Right cardiac atrium (tissue), 5 donors: ENCODE data around the gene FAM163B. TPM values are rescaled to one million over a fixed set of nuclear protein-coding genes. Genes with fewer than 3 reads are reported as not detected.

Experiments
- ATAC-seq, 2 donors: fragments of 200-7000 bp; cut with Tn5 transposase; one replicate each; pipeline versions ENCODE4 v1.8.0 to v1.9.1; 2020; ENCODE audit warnings: moderate library complexity in 2 of 2, mild to moderate bottlenecking in 1 of 2
- DNase-seq, 3 donors: peaks; one replicate each; pipeline ENCODE4 v3.0.0-alpha.2; 2020
- H3K27ac ChIP-seq: one replicate; pipeline ENCODE4 v1.5.1; 2013; ENCODE audit warnings: mild to moderate bottlenecking, low read length, control low read depth, moderate library complexity
- H3K27me3 ChIP-seq: one replicate; pipeline ENCODE4 v1.6.1; 2013; ENCODE audit not compliant: control insufficient read depth, insufficient read depth
- H3K4me1 ChIP-seq: one replicate; pipeline ENCODE4 v1.6.1; 2013; ENCODE audit warnings: low read length; ENCODE audit not compliant: control insufficient read depth, insufficient read depth
- H3K4me3 ChIP-seq: one replicate; pipeline ENCODE4 v1.5.1; 2013; ENCODE audit warnings: low read length, control low read depth
- H3K9me3 ChIP-seq: one replicate; pipeline ENCODE4 v1.6.1; 2013; ENCODE audit warnings: low read length; ENCODE audit not compliant: control insufficient read depth
- WGBS: extraction: QIAGEN DNeasy Blood & Tissue Kit; methylation state at CpG from one replicate; pipeline ENCODE4 v1.1.7; 2013; 5-methylcytosine and 5-hydroxymethylcytosine counted together
- intact Hi-C, 4 donors: fragments of 100-400 bp; cut with DNase I; formaldehyde crosslinking; loops; one replicate each; pipeline versions ENCODE4 v1.11.0 to v1.14.0; 2022 to 2023
- polyA plus RNA-seq: library from polyadenylated mRNA; stranded (reverse); fragments of 200-250 nt; gene quantifications from one replicate; pipeline ENCODE4 v1.2.3, GENCODE V29; 2013
- total RNA-seq, 4 donors: library from RNA; stranded (reverse); fragmentation: NEBNext Ultra II Directional; extraction: Animal tissue kit (Norgen Biotek cat#: 25700); gene quantifications; one replicate each; pipeline ENCODE4 v1.2.1, GENCODE V29; 2021
- donor health status: healthy with polysubstance abuse.
- donor health status: DM: no; HTN: yes; CAD: no.
- donor health status: DM: no; HTN: no; CAD: no.
- donor health status: DM: no; HTN: yes; CAD: no; lungs with severe emphysema.
- donor health status: DM: yes; HTN: yes; CAD: no.

The FAM163B gene
- total and polyA plus RNA-seq, 5 donors = 1.2 to 5.4 (median 1.6) TPM

DNA sequence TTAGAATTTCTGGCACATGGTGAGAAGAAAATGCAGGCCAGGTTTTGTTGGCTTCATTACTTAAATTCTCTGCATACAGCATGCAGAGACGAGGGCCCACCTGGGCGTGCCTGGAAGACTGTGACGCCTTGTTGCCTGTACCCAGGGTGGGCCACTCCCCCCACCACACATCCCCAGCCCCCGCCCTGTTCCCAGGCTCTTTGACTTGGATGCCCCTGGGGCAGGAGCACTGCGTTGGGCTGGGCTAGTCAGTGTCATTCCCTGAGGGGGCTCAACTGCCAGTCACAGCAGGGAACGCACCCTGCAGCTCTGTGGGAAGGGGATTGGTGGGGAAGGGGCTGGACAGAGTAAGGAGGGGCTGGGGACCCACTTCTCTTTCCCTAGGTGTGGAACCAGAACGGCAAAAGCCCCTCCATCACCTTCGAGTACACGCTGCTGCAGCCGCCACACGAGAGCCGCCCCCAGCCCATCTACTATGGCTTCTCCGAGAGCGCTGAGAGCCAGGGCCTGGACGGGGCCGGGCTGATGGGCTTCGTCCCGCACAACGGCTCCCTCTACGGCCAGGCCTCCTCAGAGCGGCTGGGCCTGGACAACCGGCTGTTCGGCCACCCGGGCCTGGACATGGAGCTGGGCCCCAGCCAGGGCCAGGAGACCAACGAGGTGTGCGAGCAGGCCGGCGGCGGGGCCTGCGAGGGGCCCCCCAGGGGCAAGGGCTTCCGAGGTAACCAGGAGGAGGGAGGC, 55.0 kb downstream of the FAM163B start:
- no peak overlapping the region for H3K4me3 ChIP-seq
- ATAC-seq = no peak
- WGBS = 88% methylated on average over 31 of the region's 31 CpGs
- H3K27me3 ChIP-seq = no peaks in the 10 kb centered on the region
- no peaks in the 10 kb centered on the region for H3K9me3 ChIP-seq
- H3K4me1 ChIP-seq = peaks cover 6% of the 10 kb centered on the region
- DNase-seq = no peak
- H3K27ac ChIP-seq = no peak overlapping the region
- intact Hi-C loops = no loop called here

DNA sequence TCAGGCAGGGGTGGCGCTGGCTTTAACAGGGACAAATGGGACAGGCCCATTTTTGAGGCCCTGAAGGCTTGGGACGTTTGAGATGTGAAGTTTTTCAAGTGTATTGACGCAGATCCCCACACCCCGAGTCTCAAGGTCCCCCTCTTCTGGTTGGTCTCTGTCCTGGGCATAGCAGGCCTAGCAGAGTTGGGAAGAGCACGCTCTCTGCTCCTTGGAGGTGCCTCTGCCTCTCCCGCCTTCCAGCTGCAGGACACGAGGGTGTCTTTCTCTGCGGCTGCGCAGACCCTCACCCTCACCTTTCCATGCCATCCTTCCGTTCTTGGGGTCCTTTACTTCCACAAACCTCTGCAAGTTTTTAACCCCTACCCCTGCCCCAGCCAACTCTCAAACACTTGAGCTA, 56.1 kb downstream of the FAM163B start:
- no peaks in the 10 kb centered on the region for H3K9me3 ChIP-seq
- no peak overlapping the region for H3K27ac ChIP-seq
- no peaks in the 10 kb centered on the region for H3K27me3 ChIP-seq
- H3K4me3 ChIP-seq = no peak overlapping the region
- DNase-seq = no peak
- 93% methylated on average over 10 of the region's 10 CpGs for WGBS
- no peaks in the 10 kb centered on the region for H3K4me1 ChIP-seq
- ATAC-seq = no peak
- intact Hi-C loops = no loop called here

- no peaks in the 10 kb centered on the region for H3K27me3 ChIP-seq
- H3K9me3 ChIP-seq = no peaks in the 10 kb centered on the region
- no peak overlapping the region for H3K4me3 ChIP-seq
- WGBS = 93% methylated on average over 8 of the region's 8 CpGs
- ATAC-seq = no peak
- no peaks in the 10 kb centered on the region for H3K4me1 ChIP-seq
- no peak overlapping the region for H3K27ac ChIP-seq
- intact Hi-C loops = no loop called here
- no peak for DNase-seq
These were observed 57.0 kb downstream of the FAM163B start for GRCh38 chr9:133552236-133552635.

DNA sequence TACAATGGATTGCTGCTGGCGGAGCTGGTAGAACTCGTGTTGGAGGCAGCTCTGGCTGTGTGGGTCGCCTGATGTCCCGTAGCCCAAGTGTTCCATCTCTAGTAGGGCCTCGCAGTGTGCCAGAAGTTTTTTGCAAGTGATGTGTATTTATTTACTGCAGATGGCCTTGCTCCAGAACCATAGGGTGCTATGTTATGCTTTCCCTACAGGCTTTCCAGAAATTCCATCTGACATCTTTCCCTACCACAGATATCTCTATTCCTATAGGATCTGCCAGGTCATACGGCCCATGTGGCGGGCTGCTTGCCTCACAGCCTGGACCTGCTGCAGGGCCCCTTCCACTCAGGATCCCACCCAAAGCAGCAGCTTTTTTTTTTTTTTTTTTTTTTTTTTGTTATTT, 57.7 kb downstream of the FAM163B start:
- WGBS = 86% methylated on average over 7 of the region's 7 CpGs
- intact Hi-C loops = no loop called here
- DNase-seq = no peak
- H3K27me3 ChIP-seq = no peaks in the 10 kb centered on the region
- no peak overlapping the region for H3K27ac ChIP-seq
- H3K4me3 ChIP-seq = no peak overlapping the region
- H3K9me3 ChIP-seq = no peaks in the 10 kb centered on the region
- no peak for ATAC-seq
- peaks cover 5% of the 10 kb centered on the region for H3K4me1 ChIP-seq

- no peaks in the 10 kb centered on the region for H3K9me3 ChIP-seq
- DNase-seq = peak in 1 of 3 donors; percentile 49
- no peak overlapping the region for H3K4me3 ChIP-seq
- no peak overlapping the region for H3K27ac ChIP-seq
- 87% methylated on average over 15 of the region's 15 CpGs for WGBS
- H3K4me1 ChIP-seq = peaks cover 10% of the 10 kb centered on the region
- no peak for ATAC-seq
- no peaks in the 10 kb centered on the region for H3K27me3 ChIP-seq
- intact Hi-C loops = no loop called here
These were observed 62.1 kb downstream of the FAM163B start for GRCh38 chr9:133547116-133547515.

- Histone ChIP-seq H3K9me3 (no peaks in the 10 kb centered on the region), H3K4me1 (peaks cover 10% of the 10 kb centered on the region), H3K27me3 (no peaks in the 10 kb centered on the region), H3K27ac (no peak overlapping the region), H3K4me3 (no peak overlapping the region)
- peak; percentile 1 to 4 for ATAC-seq
- DNase-seq = peak in 1 of 3 donors; percentile 59
- intact Hi-C loops = no loop called here
- 56% methylated on average over 8 of the region's 8 CpGs for WGBS
These were observed 62.9 kb downstream of the FAM163B start for GRCh38 chr9:133546287-133546680.

- Histone ChIP-seq H3K4me3 (no peak overlapping the region), H3K9me3 (no peaks in the 10 kb centered on the region), H3K27ac (peak overlapping the region; percentile 51), H3K27me3 (no peaks in the 10 kb centered on the region), H3K4me1 (peaks cover 10% of the 10 kb centered on the region)
- intact Hi-C loops = no loop called here
- ATAC-seq = peak; percentile 53 to 62
- WGBS = 38% methylated on average over 25 of the region's 25 CpGs
- peak in 2 of 3 donors; percentile 83 to 85 for DNase-seq
These were observed 63.5 kb downstream of the FAM163B start for GRCh38 chr9:133545494-133546286.

DNA sequence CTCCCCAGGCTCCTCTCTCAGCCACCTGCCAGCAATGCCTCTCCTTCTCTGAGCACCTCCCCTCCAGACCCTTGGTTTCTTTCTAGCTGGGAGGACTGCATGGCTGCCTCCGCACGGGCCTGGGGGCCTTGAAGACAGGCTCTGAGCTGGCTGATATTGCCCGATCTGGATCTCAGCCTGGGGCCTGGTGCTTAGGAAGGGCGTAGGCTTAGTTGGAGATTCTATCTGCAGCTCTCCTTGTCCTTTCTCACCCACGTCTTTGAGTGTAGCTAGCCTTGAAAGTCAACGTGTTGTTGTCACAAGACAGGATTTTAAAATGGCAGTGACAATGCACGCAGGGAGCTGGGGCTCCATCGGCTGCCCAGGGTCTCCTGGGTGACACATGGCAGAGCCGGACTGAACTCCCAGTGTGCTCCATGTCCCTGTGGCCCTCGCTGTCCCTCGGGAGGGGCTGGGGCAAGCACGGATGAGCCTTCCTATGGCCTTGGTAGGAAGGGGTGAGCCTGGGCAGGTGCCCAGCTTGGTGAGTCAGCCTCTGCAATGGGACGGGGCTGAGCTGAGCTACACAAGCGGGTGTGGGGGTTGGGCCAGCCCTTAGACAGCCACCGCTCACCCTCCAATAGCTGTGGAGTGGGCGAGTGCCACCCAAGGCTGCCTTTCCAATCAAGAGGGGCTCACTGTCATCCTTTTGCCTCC, 65.3 kb downstream of the FAM163B start:
- ATAC-seq = no peak
- 79% methylated on average over 16 of the region's 16 CpGs for WGBS

DNA sequence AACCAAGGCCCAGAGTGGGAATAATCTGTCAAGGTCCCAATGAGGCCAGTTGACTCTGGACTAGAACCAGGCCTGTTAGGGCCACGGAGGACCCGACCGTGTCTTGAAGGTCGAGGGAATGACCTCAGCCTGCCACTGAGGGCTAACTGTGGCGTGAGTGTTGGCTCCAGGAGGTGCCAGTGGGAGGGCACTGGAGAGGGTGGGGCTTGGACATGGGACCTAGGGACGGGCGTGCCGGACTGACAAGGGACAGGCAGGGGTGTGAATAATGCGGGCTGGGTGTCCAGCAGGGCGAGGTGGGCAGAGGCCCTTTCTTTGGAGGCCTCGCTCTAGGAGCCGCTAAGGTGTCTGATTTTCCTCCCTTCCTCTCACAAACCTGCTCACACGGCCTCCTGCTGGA, 67.2 kb downstream of the FAM163B start:
- intact Hi-C loops = no loop called here
- ATAC-seq (peak in 1 of 2 donors; percentile 4), DNase-seq (peak in 1 of 3 donors; percentile 74)
- Histone ChIP-seq H3K9me3 (no peaks in the 10 kb centered on the region), H3K4me1 (peaks cover 13% of the 10 kb centered on the region), H3K27ac (no peak overlapping the region), H3K27me3 (no peaks in the 10 kb centered on the region), H3K4me3 (no peak overlapping the region)
- WGBS = 68% methylated on average over 13 of the region's 13 CpGs

More for the DNA sequence above, 65.3 kb downstream of the FAM163B start:
- Histone ChIP-seq H3K4me1 (peaks cover 10% of the 10 kb centered on the region), H3K27me3 (no peaks in the 10 kb centered on the region), H3K4me3 (no peak overlapping the region), H3K27ac (no peak overlapping the region), H3K9me3 (no peaks in the 10 kb centered on the region)
- intact Hi-C loops = no loop called here
- DNase-seq = peak in 1 of 3 donors; percentile 59

DNA sequence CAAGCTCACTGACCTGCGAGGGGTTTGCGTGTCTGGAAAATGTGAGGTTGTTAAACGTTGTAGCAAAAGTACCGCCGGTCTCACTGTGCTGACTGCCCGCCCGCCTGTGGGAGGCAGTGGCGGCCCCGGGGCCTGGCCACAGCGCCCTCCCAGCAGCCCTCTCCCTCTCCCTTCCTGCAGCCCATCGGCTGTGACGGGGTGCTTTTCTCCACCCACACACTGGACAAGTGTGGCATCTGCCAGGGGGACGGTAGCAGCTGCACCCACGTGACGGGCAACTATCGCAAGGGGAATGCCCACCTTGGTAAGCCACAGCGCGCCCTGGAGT, 68.5 kb downstream of the FAM163B start:
- H3K27ac ChIP-seq = no peak overlapping the region
- peaks cover 5% of the 10 kb centered on the region for H3K4me1 ChIP-seq
- DNase-seq (no peak), ATAC-seq (no peak)
- no peaks in the 10 kb centered on the region for H3K27me3 ChIP-seq
- H3K9me3 ChIP-seq = no peaks in the 10 kb centered on the region
- intact Hi-C loops = no loop called here
- WGBS = 67% methylated on average over 18 of the region's 18 CpGs
- H3K4me3 ChIP-seq = no peak overlapping the region
